Testis (tissue), 3 donors: ENCODE measurements around the gene CLEC16A. TPM values are rescaled to one million over a fixed set of nuclear protein-coding genes. Genes with fewer than 3 reads are reported as not detected.

Experiments
- DNase-seq: peaks from one replicate; pipeline ENCODE4 v3.0.0-alpha.2; 2019
- H3K27ac ChIP-seq, 2 donors: fragments of 200-600 bp; sonication (generic); one replicate each; pipeline ENCODE4 v1.5.1; 2019
- H3K27me3 ChIP-seq: fragments of 200-600 bp; sonication (generic); one replicate; pipeline ENCODE4 v1.5.1; 2019
- H3K36me3 ChIP-seq: fragments of 200-600 bp; sonication (generic); one replicate; pipeline ENCODE4 v1.5.1; 2017; ENCODE audit warnings: low read depth; ENCODE audit errors: missing control alignments
- H3K4me1 ChIP-seq: fragments of 200-600 bp; sonication (generic); one replicate; pipeline ENCODE4 v1.5.1; 2019
- H3K4me3 ChIP-seq, 2 donors: fragments of 200-600 bp; sonication (generic); one replicate each; pipeline ENCODE4 v1.5.1; 2017 to 2019
- H3K9me3 ChIP-seq: fragments of 200-600 bp; sonication (generic); one replicate; pipeline ENCODE4 v1.5.1; 2017
- POLR2A ChIP-seq: fragments of 450-650 bp; IDR thresholded peaks from one replicate; pipeline ENCODE4 v1.6.1; 2017; ENCODE audit warnings: antibody characterized with exemption, mild to moderate bottlenecking, moderate library complexity
- WGBS, 2 donors: methylation state at CpG; one replicate each; pipeline ENCODE4 v1.1.5; 2018; 5-methylcytosine and 5-hydroxymethylcytosine counted together
- intact Hi-C: fragments of 100-400 bp; cut with DNase I; formaldehyde crosslinking; loops from one replicate; pipeline ENCODE4 v1.15.1; 2023; ENCODE audit warnings: low total_unique reads
- polyA plus RNA-seq: library from polyadenylated mRNA; stranded (reverse); fragments of 350-450 nt; fragmentation: Illumina TruSeq; extraction: RNeasy Lipid Tissue Mini Kit (QIAGEN cat#74804); gene quantifications from one replicate; pipeline ENCODE4 v1.2.3, GENCODE V29; 2014; ENCODE audit warnings: low read depth, low replicate concordance; ENCODE audit not compliant: insufficient read depth
- total RNA-seq, 2 donors: library from RNA; depleted of rRNA; stranded (reverse); fragments of >200 nt; gene quantifications; one replicate each; pipeline ENCODE4 v1.2.3, GENCODE V29; 2016
- TF ChIP-seq, protein P1 (sequence below), 3 experiments: fragments of 450-650 bp in 2 of 3; fragments of 200-600 bp in 1 of 3; sonication (generic) in 1 of 3; IDR thresholded peaks; one replicate each; pipeline ENCODE4 v1.5.1; 2016 to 2019; ENCODE audit warnings: antibody characterized with exemption in 3 of 3, mild to moderate bottlenecking in 2 of 3, moderate library complexity in 1 of 3

CLEC16A gene
- total and polyA plus RNA-seq, 3 donors from 2014 or later = 93.9 to 126 (median 122) TPM

DNA sequence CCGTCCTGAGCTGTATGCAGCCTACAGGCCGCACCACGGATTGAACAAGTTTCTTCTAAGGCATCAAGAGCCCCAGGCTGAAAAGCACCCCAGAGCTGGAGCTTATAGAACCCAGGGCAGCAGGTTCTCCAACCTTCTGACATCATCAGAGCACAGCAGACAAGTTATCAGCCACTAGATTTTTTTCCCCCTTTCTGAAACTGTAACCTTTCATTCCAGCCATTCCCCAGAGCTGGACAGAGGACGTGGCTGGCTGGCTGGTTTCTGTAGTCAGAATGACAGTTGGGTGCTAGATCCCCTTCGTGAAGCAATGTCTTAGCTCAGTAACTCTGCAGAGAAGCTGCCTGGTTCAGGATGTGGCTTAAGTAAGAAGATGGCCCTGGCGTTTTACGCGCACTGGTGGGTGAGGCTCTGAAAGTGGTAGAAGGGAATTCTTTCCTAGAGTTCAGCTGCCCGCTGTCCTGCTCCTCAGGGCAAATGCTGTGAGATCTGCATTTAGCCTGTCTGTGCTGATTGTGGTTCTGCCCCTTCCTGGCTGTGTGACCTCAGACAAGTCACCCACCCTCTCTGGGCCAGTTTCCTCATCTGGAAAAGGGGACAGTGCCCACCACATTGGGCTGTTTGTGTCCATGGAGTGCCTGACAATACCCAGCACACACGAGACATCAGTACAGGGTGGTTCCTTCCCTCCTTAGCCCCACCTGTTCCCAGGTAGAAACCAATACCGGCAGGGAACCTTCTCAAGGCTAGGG is 11.2 kb upstream of the CLEC16A start:
- Histone ChIP-seq H3K4me3 (no peak overlapping the region), H3K36me3 (no peaks in the 10 kb centered on the region), H3K4me1 (peaks cover 36% of the 10 kb centered on the region), H3K27me3 (no peaks in the 10 kb centered on the region), H3K9me3 (no peaks in the 10 kb centered on the region), H3K27ac (no peak overlapping the region)
- intact Hi-C loops = no loop called here
- WGBS, 2 donors = 72 to 81% methylated on average over 11 of the region's 11 CpGs
- TF ChIP-seq, protein P1, sequence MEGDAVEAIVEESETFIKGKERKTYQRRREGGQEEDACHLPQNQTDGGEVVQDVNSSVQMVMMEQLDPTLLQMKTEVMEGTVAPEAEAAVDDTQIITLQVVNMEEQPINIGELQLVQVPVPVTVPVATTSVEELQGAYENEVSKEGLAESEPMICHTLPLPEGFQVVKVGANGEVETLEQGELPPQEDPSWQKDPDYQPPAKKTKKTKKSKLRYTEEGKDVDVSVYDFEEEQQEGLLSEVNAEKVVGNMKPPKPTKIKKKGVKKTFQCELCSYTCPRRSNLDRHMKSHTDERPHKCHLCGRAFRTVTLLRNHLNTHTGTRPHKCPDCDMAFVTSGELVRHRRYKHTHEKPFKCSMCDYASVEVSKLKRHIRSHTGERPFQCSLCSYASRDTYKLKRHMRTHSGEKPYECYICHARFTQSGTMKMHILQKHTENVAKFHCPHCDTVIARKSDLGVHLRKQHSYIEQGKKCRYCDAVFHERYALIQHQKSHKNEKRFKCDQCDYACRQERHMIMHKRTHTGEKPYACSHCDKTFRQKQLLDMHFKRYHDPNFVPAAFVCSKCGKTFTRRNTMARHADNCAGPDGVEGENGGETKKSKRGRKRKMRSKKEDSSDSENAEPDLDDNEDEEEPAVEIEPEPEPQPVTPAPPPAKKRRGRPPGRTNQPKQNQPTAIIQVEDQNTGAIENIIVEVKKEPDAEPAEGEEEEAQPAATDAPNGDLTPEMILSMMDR (IDR thresholded peaks at IDR 0.05) = no peak
- TF ChIP-seq POLR2A = no peak
- DNase-seq = no peak

DNA sequence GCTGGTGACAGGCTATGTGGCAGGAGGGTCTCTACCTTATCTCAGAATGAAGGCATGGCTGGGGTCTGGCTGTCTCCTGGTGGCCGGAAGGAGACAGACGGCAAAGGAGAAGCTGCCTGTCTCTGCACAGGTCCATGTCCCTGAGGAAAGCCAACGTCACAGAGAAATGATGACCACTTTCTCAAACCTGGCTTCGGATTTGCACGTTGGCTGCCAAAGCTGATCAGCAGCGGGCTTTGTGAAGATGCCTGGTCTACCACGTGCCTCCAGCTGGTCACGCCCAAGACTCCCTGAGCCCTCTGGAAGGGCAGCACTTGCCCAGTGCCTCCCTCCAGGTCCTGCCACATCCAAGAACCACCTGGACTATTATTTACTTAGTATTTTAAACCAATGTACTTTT is 10.5 kb upstream of the CLEC16A start:
- Histone ChIP-seq H3K9me3 (no peaks in the 10 kb centered on the region), H3K4me3 (no peak overlapping the region), H3K27ac (no peak overlapping the region), H3K4me1 (peaks cover 42% of the 10 kb centered on the region), H3K36me3 (no peaks in the 10 kb centered on the region), H3K27me3 (no peaks in the 10 kb centered on the region)
- intact Hi-C loops = no loop called here
- WGBS, 2 donors = 83 to 88% methylated on average over 8 of the region's 8 CpGs
- DNase-seq = no peak
- TF ChIP-seq, protein P1 (IDR thresholded peaks at IDR 0.05) = no peak
- TF ChIP-seq POLR2A = no peak

DNA sequence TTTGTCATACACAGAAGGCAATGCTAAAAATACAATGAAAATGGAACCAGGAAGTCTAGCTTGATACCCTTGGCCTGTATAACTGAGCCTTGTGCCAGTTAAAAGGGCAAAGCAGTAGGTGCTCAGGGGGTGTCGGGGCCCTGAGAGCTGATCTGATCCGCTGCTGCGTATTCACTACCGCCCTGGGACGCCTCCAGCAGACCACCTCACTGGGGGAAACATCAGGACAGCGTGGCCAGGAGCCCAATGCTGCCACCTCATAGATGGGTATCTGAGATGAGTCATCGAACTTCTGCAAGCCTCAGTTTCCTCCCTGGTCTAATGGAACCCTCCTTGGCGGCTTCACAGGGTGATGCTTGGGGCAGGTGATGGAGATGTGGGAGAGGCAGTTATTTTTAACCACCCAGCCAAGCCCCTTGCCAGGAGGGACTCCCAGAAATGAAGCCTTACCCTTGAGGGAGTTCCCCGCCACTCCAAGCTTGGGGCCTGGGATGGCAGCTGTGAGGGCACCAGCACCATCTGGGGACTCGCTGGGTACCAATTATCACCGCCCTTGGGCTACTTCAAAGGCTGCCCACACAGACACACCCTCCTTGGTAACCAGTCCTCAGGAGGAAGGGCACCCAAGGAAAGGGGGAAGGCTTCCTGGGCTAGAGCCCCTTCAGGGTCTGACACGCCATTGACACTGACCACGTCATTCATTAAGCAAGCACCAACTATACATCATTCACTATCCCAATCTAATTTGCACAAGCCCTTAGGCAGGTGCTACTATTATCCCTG is 9.8 kb upstream of the CLEC16A start:
- WGBS, 2 donors = 93 to 94% methylated on average over 11 to 13 of the region's 13 CpGs
- no peaks in the 10 kb centered on the region for H3K36me3 ChIP-seq
- TF ChIP-seq, protein P1 (IDR thresholded peaks at IDR 0.05) = no peak
- TF ChIP-seq POLR2A = no peak
- intact Hi-C loops = no loop called here
- no peak for DNase-seq
- no peak overlapping the region for H3K4me3 ChIP-seq
- no peak overlapping the region for H3K27ac ChIP-seq
- H3K27me3 ChIP-seq = no peaks in the 10 kb centered on the region
- no peaks in the 10 kb centered on the region for H3K9me3 ChIP-seq
- H3K4me1 ChIP-seq = peaks cover 48% of the 10 kb centered on the region

DNA sequence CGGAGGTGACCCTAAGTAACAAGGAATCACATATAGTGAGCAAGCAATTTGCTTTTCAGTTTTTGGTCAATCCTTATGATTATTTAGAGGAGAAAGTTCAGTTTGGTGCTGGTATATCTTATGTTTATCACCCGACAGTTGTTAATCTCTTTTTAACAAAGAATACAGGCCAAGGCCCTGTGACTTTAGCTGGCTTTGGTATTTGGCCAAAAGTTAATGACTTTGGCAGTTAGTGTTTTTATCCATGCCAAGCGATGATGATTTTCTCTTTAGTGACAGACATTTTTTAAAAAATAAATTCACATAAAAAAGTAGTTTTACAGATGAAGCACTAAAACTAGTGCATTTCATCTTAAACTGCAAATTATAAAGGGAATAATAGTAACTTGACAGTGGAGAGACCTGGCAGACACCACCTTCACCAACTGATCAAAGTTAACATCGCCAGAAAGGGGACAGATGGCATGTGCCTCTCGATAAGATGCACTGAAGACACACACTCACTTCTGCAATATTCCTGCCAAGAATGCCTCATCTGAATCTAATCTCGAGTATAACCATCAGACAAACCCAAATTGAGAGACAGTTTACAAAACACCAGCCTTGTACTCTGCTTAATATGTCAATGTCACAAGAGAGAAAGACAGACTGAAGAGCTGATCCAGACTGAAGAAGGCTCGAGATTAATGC is 9.0 kb upstream of the CLEC16A start:
- no peak overlapping the region for H3K27ac ChIP-seq
- H3K36me3 ChIP-seq = no peaks in the 10 kb centered on the region
- H3K27me3 ChIP-seq = no peaks in the 10 kb centered on the region
- TF ChIP-seq, protein P1 (IDR thresholded peaks at IDR 0.05) = no peak
- no peak for TF ChIP-seq POLR2A
- H3K4me3 ChIP-seq = no peak overlapping the region
- no peak for DNase-seq
- no peaks in the 10 kb centered on the region for H3K9me3 ChIP-seq
- intact Hi-C loops = no loop called here
- peaks cover 55% of the 10 kb centered on the region for H3K4me1 ChIP-seq
- 55 to 61% methylated on average over 7 of the region's 7 CpGs for WGBS, 2 donors
